Gastrocnemius medialis (tissue), 4 donors: ENCODE measurements around the gene MCF2L2. TPM values are rescaled to one million over a fixed set of nuclear protein-coding genes. Genes with fewer than 3 reads are reported as not detected.

Experiments used
- ATAC-seq, 2 donors: fragments of 150-250 bp; one replicate each; pipeline ENCODE4 v1.9.1; 2016
- DNase-seq, 2 donors: peaks; one replicate each; pipeline ENCODE4 v3.0.0-alpha.2; 2019
- H3K27ac ChIP-seq, 4 donors: fragments of 200-600 bp; sonication (generic); 1 replicate in 1 of 4; 2 replicates in 3 of 4; pipeline ENCODE4 v1.5.1; 2016 to 2018; ENCODE audit warnings: mild to moderate bottlenecking in 2 of 4, moderate library complexity in 1 of 4
- H3K27me3 ChIP-seq, 3 donors: fragments of 200-600 bp; sonication (generic) in 2 of 3; 1 replicate in 1 of 3; 2 replicates in 2 of 3; pipeline versions ENCODE4 v1.5.1 to v1.6.0; 2016 to 2019; ENCODE audit warnings: mild to moderate bottlenecking in 1 of 3, moderate library complexity in 1 of 3
- H3K36me3 ChIP-seq, 2 donors: fragments of 200-600 bp; sonication (generic) in 1 of 2; one replicate each; pipeline ENCODE4 v1.5.1; 2017 to 2018
- H3K4me1 ChIP-seq, 2 donors: fragments of 200-600 bp; sonication (generic) in 1 of 2; one replicate each; pipeline ENCODE4 v1.5.1; 2016 to 2017; ENCODE audit warnings: mild to moderate bottlenecking in 2 of 2
- H3K4me3 ChIP-seq, 4 donors: fragments of 200-600 bp; sonication (generic) in 3 of 4; 1 replicate in 1 of 4; 2 replicates in 3 of 4; pipeline ENCODE4 v1.5.1; 2016 to 2019; ENCODE audit warnings: mild to moderate bottlenecking in 2 of 4
- H3K9me3 ChIP-seq, 3 donors: fragments of 200-600 bp; sonication (generic) in 2 of 3; 1 replicate in 1 of 3; 2 replicates in 2 of 3; pipeline ENCODE4 v1.5.1; 2016 to 2019
- POLR2A ChIP-seq, 2 donors: fragments of 450-650 bp; IDR thresholded peaks; one replicate each; pipeline ENCODE4 v1.6.1; 2017; ENCODE audit warnings: antibody characterized with exemption in 2 of 2, mild to moderate bottlenecking in 2 of 2, moderate library complexity in 2 of 2
- in situ Hi-C, 4 donors: fragments of 200-750 bp; cut with MboI; loops; one replicate each; pipeline versions ENCODE4 v1.15.0 to v1.8.0; 2017; ENCODE audit warnings: low sequenced_read_pairs in 4 of 4
- intact Hi-C: fragments of 100-400 bp; cut with DNase I; formaldehyde crosslinking; loops from one replicate; pipeline ENCODE4 v1.15.1; 2023; ENCODE audit warnings: low total_unique reads
- total RNA-seq, 4 donors: library from RNA; depleted of rRNA; stranded (reverse); fragments of >200 nt; gene quantifications; one replicate each; pipeline versions ENCODE4 v1.1.0 to v1.2.3, GENCODE V29; 2016
- TF ChIP-seq, protein P1 (sequence below), 5 experiments: fragments of 450-650 bp in 3 of 5; fragments of 200-600 bp in 2 of 5; sonication (generic) in 2 of 5; IDR thresholded peaks in 4 of 5; conservative IDR thresholded peaks in 1 of 5; 1 replicate in 4 of 5; 2 replicates in 1 of 5; pipeline ENCODE4 v1.5.1; 2016 to 2019; ENCODE audit warnings: antibody characterized with exemption in 5 of 5, mild to moderate bottlenecking in 3 of 5, moderate library complexity in 3 of 5

MCF2L2 gene
- total RNA-seq, 4 donors from 2014 or later, result 0.27 to 0.61 (median 0.46) TPM

DNA sequence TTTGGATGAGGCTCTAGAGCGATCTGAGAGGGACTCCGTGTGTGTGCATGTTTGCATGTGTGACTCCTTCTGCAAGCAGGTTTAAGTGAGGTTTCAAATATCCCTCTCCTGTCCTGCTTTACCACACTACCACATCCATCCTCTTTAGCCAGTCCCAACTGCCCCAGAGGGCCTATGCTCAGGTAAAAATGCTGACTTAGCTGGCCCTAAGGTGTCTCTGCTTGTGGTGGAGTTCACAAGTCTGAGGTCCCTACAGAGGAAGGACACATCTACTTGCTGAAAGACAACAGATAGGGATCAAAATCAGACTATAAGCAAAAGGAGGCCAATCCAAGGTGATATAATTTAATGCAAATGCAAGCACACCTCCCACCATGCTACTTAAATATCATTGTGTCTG is 88.2 kb downstream of the MCF2L2 start:
- no peak overlapping the region for H3K27ac ChIP-seq
- TF ChIP-seq, protein P1, sequence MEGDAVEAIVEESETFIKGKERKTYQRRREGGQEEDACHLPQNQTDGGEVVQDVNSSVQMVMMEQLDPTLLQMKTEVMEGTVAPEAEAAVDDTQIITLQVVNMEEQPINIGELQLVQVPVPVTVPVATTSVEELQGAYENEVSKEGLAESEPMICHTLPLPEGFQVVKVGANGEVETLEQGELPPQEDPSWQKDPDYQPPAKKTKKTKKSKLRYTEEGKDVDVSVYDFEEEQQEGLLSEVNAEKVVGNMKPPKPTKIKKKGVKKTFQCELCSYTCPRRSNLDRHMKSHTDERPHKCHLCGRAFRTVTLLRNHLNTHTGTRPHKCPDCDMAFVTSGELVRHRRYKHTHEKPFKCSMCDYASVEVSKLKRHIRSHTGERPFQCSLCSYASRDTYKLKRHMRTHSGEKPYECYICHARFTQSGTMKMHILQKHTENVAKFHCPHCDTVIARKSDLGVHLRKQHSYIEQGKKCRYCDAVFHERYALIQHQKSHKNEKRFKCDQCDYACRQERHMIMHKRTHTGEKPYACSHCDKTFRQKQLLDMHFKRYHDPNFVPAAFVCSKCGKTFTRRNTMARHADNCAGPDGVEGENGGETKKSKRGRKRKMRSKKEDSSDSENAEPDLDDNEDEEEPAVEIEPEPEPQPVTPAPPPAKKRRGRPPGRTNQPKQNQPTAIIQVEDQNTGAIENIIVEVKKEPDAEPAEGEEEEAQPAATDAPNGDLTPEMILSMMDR (IDR thresholded peaks at IDR 0.05 in 4 of 5, conservative IDR thresholded peaks at IDR 0.05 in 1 of 5), result no peak
- TF ChIP-seq POLR2A (IDR thresholded peaks at IDR 0.05), result no peak
- in situ Hi-C loops, result no loop called here
- H3K27me3 ChIP-seq, result no peaks in the 10 kb centered on the region
- ATAC-seq (no peak), DNase-seq (no peak)
- H3K4me3 ChIP-seq, result no peak overlapping the region
- H3K36me3 ChIP-seq, result no peaks in the 10 kb centered on the region
- intact Hi-C loops, result no loop called here
- no peaks in the 10 kb centered on the region for H3K4me1 ChIP-seq
- H3K9me3 ChIP-seq, result no peaks in the 10 kb centered on the region

GRCh38 chr3:183339461-183340086 is 88.8 kb downstream of the MCF2L2 start:
- intact Hi-C loops (loop anchor here (5.0 kb wide), 1 partner anchor 33 kb away; no protein-coding TSS in a partner anchor), in situ Hi-C loops (no loop called here)
- no peak overlapping the region for H3K4me3 ChIP-seq
- ATAC-seq, result no peak
- H3K4me1 ChIP-seq, result no peaks in the 10 kb centered on the region
- no peaks in the 10 kb centered on the region for H3K9me3 ChIP-seq
- no peaks in the 10 kb centered on the region for H3K27me3 ChIP-seq
- DNase-seq, result no peak
- no peak overlapping the region for H3K27ac ChIP-seq
- no peaks in the 10 kb centered on the region for H3K36me3 ChIP-seq
- TF ChIP-seq POLR2A (IDR thresholded peaks at IDR 0.05), result no peak
- TF ChIP-seq, protein P1 (IDR thresholded peaks at IDR 0.05 in 4 of 5, conservative IDR thresholded peaks at IDR 0.05 in 1 of 5), result no peak

- ATAC-seq, result no peak
- Histone ChIP-seq H3K27ac (no peak overlapping the region), H3K4me1 (no peaks in the 10 kb centered on the region), H3K4me3 (no peak overlapping the region), H3K9me3 (no peaks in the 10 kb centered on the region), H3K27me3 (no peaks in the 10 kb centered on the region), H3K36me3 (no peaks in the 10 kb centered on the region)
- TF ChIP-seq, protein P1 (IDR thresholded peaks at IDR 0.05 in 4 of 5, conservative IDR thresholded peaks at IDR 0.05 in 1 of 5), result no peak
- no peak for TF ChIP-seq POLR2A (IDR thresholded peaks at IDR 0.05)
- in situ Hi-C loops, result no loop called here
- DNase-seq, result no peak
- intact Hi-C loops, result loop anchor here (5.0 kb wide), 1 partner anchor 34 kb away; no protein-coding TSS in a partner anchor
These were observed 89.9 kb downstream of the MCF2L2 start for GRCh38 chr3:183338520-183338919.

GRCh38 chr3:183332487-183332886 is 95.9 kb downstream of the MCF2L2 start:
- ATAC-seq (no peak), DNase-seq (no peak)
- TF ChIP-seq, protein P1 (IDR thresholded peaks at IDR 0.05 in 4 of 5, conservative IDR thresholded peaks at IDR 0.05 in 1 of 5), result no peak
- TF ChIP-seq POLR2A (IDR thresholded peaks at IDR 0.05), result no peak
- Histone ChIP-seq H3K27ac (no peak overlapping the region), H3K4me1 (no peaks in the 10 kb centered on the region), H3K4me3 (no peak overlapping the region), H3K36me3 (no peaks in the 10 kb centered on the region), H3K9me3 (no peaks in the 10 kb centered on the region), H3K27me3 (no peaks in the 10 kb centered on the region)
- in situ Hi-C loops (no loop called here), intact Hi-C loops (no loop called here)

- H3K27me3 ChIP-seq, result no peaks in the 10 kb centered on the region
- H3K4me1 ChIP-seq, result no peaks in the 10 kb centered on the region
- in situ Hi-C loops (no loop called here), intact Hi-C loops (no loop called here)
- H3K9me3 ChIP-seq, result no peaks in the 10 kb centered on the region
- H3K4me3 ChIP-seq, result no peak overlapping the region
- H3K27ac ChIP-seq, result no peak overlapping the region
- TF ChIP-seq, protein P1 (IDR thresholded peaks at IDR 0.05 in 4 of 5, conservative IDR thresholded peaks at IDR 0.05 in 1 of 5), result no peak
- ATAC-seq (no peak), DNase-seq (no peak)
- H3K36me3 ChIP-seq, result no peaks in the 10 kb centered on the region
These were observed 96.9 kb downstream of the MCF2L2 start for GRCh38 chr3:183331498-183331897.
